Measurements from ENCODE around the gene SLC6A7. TPM values are rescaled to one million over a fixed set of nuclear protein-coding genes. Genes with fewer than 3 reads are reported as not detected.

The SLC6A7 gene
- total RNA-seq, 1 donor from 2014 or later, result not detected

DNA sequence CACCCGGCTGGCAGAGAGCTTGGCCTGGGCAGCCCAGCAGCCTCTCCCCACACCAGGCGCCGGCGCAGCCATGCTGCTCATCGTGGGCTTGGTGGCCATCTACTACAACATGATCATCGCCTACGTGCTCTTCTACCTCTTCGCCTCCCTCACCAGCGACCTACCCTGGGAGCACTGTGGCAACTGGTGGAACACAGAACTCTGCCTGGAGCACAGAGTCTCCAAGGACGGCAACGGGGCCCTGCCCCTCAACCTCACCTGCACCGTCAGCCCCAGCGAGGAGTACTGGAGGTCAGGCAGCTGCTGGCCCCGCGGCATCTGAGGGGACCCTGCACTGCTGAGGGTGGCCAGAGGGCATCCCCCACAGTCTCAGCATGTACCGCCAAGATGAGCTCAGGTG is 7.1 kb downstream of the SLC6A7 start:
- ATAC-seq (no peak), DNase-seq (no peak)
- intact Hi-C loops (cut with DNase I), result no loop called here
- Histone ChIP-seq H3K4me1 (no peaks in the 10 kb centered on the region), H3K9me3 (no peaks in the 10 kb centered on the region), H3K36me3 (no peaks in the 10 kb centered on the region), H3K27ac (no peak overlapping the region), H3K4me3 (no peak overlapping the region), H3K27me3 (no peaks in the 10 kb centered on the region)
- TF ChIP-seq, protein P1, sequence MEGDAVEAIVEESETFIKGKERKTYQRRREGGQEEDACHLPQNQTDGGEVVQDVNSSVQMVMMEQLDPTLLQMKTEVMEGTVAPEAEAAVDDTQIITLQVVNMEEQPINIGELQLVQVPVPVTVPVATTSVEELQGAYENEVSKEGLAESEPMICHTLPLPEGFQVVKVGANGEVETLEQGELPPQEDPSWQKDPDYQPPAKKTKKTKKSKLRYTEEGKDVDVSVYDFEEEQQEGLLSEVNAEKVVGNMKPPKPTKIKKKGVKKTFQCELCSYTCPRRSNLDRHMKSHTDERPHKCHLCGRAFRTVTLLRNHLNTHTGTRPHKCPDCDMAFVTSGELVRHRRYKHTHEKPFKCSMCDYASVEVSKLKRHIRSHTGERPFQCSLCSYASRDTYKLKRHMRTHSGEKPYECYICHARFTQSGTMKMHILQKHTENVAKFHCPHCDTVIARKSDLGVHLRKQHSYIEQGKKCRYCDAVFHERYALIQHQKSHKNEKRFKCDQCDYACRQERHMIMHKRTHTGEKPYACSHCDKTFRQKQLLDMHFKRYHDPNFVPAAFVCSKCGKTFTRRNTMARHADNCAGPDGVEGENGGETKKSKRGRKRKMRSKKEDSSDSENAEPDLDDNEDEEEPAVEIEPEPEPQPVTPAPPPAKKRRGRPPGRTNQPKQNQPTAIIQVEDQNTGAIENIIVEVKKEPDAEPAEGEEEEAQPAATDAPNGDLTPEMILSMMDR (IDR thresholded peaks at IDR 0.05), result no peak

DNA sequence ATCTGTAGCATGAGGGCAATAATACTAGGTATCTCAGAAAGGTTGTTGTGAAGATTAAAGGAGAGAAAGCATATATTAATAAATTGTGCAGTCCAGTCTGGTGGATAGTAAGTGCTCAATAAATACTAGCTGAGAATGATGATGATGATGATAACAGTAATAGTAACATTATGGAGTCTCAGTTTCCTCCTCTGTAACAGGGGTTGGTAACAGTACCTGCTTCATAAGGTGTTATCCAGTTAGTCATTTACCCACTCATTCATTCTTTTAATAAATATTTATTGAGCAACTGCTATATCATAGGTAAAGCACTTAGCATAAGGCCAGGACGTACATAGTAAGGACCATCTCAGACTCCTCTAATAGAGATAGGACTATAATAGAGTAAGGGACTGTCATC is 7.6 kb downstream of the SLC6A7 start:
- TF ChIP-seq, protein P1 (IDR thresholded peaks at IDR 0.05), result no peak
- Histone ChIP-seq H3K4me3 (no peak overlapping the region), H3K4me1 (no peaks in the 10 kb centered on the region), H3K27ac (no peak overlapping the region), H3K27me3 (no peaks in the 10 kb centered on the region), H3K9me3 (no peaks in the 10 kb centered on the region), H3K36me3 (no peaks in the 10 kb centered on the region)
- DNase-seq (no peak), ATAC-seq (no peak)
- intact Hi-C loops (cut with DNase I), result no loop called here

DNA sequence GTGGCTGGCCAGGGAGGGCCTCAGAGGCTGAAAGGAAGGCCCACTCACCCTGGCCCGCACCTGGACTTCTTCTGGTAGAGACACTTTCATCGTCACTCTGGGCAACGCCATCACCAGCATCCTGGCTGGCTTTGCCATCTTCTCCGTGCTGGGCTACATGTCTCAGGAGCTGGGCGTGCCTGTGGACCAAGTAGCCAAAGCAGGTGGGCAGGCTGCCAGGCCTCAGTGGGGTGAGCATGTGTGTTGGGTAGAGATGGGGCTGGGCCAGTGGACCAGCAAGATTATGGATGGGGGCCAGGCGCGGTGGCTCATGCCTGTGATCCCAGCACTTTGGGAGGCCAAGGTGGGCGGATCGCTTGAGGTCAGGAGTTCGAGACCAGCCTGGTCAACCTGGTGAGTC is 12.6 kb downstream of the SLC6A7 start:
- H3K27me3 ChIP-seq, result no peaks in the 10 kb centered on the region
- intact Hi-C loops (cut with DNase I), result no loop called here
- no peak overlapping the region for H3K4me3 ChIP-seq
- no peaks in the 10 kb centered on the region for H3K36me3 ChIP-seq
- DNase-seq, result no peak
- H3K9me3 ChIP-seq, result no peaks in the 10 kb centered on the region
- no peak overlapping the region for H3K27ac ChIP-seq
- no peaks in the 10 kb centered on the region for H3K4me1 ChIP-seq
- no peak for ATAC-seq
- TF ChIP-seq, protein P1 (IDR thresholded peaks at IDR 0.05), result no peak

DNA sequence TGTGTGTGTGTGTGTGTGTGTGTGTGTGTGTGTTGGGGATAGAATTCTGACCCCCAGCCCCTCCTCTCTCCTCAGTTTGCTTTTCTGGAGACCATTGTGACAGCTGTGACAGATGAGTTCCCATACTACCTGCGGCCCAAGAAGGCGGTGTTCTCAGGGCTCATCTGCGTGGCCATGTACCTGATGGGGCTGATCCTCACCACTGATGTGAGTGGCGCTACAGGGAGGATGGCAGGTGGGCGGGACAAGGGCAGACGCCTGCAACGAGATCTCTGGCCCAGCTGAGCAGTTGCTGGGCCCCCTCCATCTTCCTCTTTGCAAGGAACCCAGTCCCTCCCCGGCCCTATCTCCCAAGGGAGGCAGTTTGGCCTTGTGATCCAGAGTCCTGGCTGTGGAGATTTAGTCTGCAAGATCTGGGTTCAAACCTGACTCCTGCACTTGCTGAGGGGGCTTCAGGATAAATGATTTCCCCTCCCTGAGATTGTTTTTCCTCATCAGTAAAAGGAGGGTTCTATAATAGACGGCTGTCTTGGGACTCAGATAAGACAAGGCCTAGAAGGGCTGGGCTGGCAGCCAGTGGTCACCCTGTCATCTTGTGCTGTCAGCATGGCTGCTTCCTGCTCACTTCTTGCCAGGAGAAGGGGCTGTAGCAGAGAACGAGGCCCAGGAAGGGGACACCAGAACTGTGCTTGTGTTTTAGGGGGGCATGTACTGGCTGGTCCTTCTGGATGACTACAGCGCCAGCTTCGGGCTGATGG is 14.1 kb downstream of the SLC6A7 start:
- ATAC-seq (no peak), DNase-seq (no peak)
- TF ChIP-seq, protein P1 (IDR thresholded peaks at IDR 0.05), result no peak
- Histone ChIP-seq H3K4me3 (no peak overlapping the region), H3K36me3 (no peaks in the 10 kb centered on the region), H3K27ac (no peak overlapping the region), H3K9me3 (no peaks in the 10 kb centered on the region), H3K27me3 (no peaks in the 10 kb centered on the region), H3K4me1 (peaks cover 2% of the 10 kb centered on the region)
- intact Hi-C loops (cut with DNase I), result no loop called here

DNA sequence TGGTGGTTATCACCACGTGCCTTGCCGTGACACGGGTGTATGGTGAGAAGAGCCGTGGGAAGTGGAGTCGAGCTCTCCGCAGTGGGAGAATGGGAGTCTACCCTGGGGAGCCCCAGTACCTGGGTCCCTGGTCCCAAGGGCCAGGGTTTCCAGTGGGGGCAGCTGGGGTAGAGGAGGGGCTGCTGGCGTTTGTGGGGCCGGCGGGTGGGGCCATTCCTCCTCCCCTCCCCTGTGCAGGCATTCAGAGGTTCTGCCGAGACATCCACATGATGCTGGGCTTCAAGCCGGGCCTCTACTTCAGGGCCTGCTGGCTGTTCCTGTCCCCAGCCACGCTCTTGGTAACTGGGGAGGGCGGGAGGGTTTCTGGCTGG is 14.7 kb downstream of the SLC6A7 start:
- DNase-seq (no peak), ATAC-seq (no peak)
- Histone ChIP-seq H3K4me1 (peaks cover 7% of the 10 kb centered on the region), H3K36me3 (no peaks in the 10 kb centered on the region), H3K4me3 (no peak overlapping the region), H3K9me3 (no peaks in the 10 kb centered on the region), H3K27ac (no peak overlapping the region), H3K27me3 (no peaks in the 10 kb centered on the region)
- TF ChIP-seq, protein P1 (IDR thresholded peaks at IDR 0.05), result no peak
- intact Hi-C loops (cut with DNase I), result no loop called here

Data from upper lobe of right lung (tissue), 1 donor.